DMS 273 (cell line): ENCODE results near the gene STRIP2.
A peak's percentile ranks its signal among the peaks of the same experiment; 100 is the strongest.
"Not testable (repeated sequence)": the region's sequence is repeated elsewhere in the genome, so short reads cannot be mapped to it uniquely, and the experiment has no call there.

Experiments
- DNase-seq: peaks from one replicate; lab custom pipeline; 2025; ENCODE audit not compliant: unreplicated experiment; lab: John Stamatoyannopoulos, UW

STRIP2 gene

GRCh38 chr7:129450295-129450694, 16.1 kb downstream of the STRIP2 start:
- no peak for DNase-seq

GRCh38 chr7:129452589-129453231, 18.5 kb downstream of the STRIP2 start:
- DNase-seq: no peak

- no peak for DNase-seq
Observed at GRCh38 chr7:129453510-129454248, 19.4 kb downstream of the STRIP2 start.

- DNase-seq: no peak
Observed at GRCh38 chr7:129454249-129454551, 20.0 kb downstream of the STRIP2 start.

- no peak for DNase-seq
Observed at GRCh38 chr7:129456421-129456820, 22.2 kb downstream of the STRIP2 start.

GRCh38 chr7:129457101-129457500, 22.9 kb downstream of the STRIP2 start:
- no peak for DNase-seq

- no peak for DNase-seq
Observed at GRCh38 chr7:129458171-129458570, 23.9 kb downstream of the STRIP2 start.

- DNase-seq: no peak
Observed at GRCh38 chr7:129461809-129462208, 27.6 kb downstream of the STRIP2 start.

GRCh38 chr7:129462420-129462819, 28.2 kb downstream of the STRIP2 start:
- no peak for DNase-seq

- no peak for DNase-seq
Observed at GRCh38 chr7:129464194-129464593, 30.0 kb downstream of the STRIP2 start.

- no peak for DNase-seq
Observed at GRCh38 chr7:129465080-129465479, 30.8 kb downstream of the STRIP2 start.

GRCh38 chr7:129466796-129467195, 32.6 kb downstream of the STRIP2 start:
- peak; percentile 12 for DNase-seq

GRCh38 chr7:129468087-129468486, 33.9 kb downstream of the STRIP2 start:
- DNase-seq: no peak

- DNase-seq: no peak
Observed at GRCh38 chr7:129468547-129468946, 34.3 kb downstream of the STRIP2 start.

GRCh38 chr7:129469930-129470329, 35.7 kb downstream of the STRIP2 start:
- no peak for DNase-seq

GRCh38 chr7:129470411-129470810, 36.2 kb downstream of the STRIP2 start:
- DNase-seq: no peak

- no peak for DNase-seq
Observed at GRCh38 chr7:129471402-129471827, 37.2 kb downstream of the STRIP2 start.

- DNase-seq: not testable (repeated sequence)
Observed at GRCh38 chr7:129475931-129476330, 41.7 kb downstream of the STRIP2 start.

GRCh38 chr7:129476398-129476797, 42.2 kb downstream of the STRIP2 start:
- DNase-seq: not testable (repeated sequence)

GRCh38 chr7:129479831-129480230, 45.6 kb downstream of the STRIP2 start:
- DNase-seq: no peak

- DNase-seq: no peak
Observed at GRCh38 chr7:129480674-129481363, 46.6 kb downstream of the STRIP2 start.

- not testable (repeated sequence) for DNase-seq
Observed at GRCh38 chr7:129481376-129481775, 47.1 kb downstream of the STRIP2 start.
